ENCODE results near the gene YPEL2.

YPEL2 gene

GRCh38 chr17:59347975-59348391 is 16.5 kb downstream of the YPEL2 start:
- H3K27ac ChIP-seq (ENCODE audit: low read depth, low read length) = no peak overlapping the region
- no peaks in the 10 kb centered on the region for H3K79me2 ChIP-seq (ENCODE audit: insufficient read depth, low read length)
- no peaks in the 10 kb centered on the region for H3K27me3 ChIP-seq (ENCODE audit: low read length)
- no peak overlapping the region for H3K4me3 ChIP-seq (ENCODE audit: insufficient read depth, low read length, poor library complexity, severe bottlenecking)
- TF ChIP-seq CTCF (IDR thresholded peaks at IDR 0.05; ENCODE audit: insufficient read depth, low read length, poor library complexity, severe bottlenecking) = no peak
- H4K20me1 ChIP-seq (ENCODE audit: low read depth, low read length) = no peaks in the 10 kb centered on the region
- H3K9ac ChIP-seq (ENCODE audit: low read length) = no peak overlapping the region
- no peak overlapping the region for H3K4me2 ChIP-seq (ENCODE audit: low read depth, low read length, poor library complexity, severe bottlenecking)
- H3K9me2 ChIP-seq (replicated peaks; ENCODE audit: insufficient read depth, low read length) = no peaks in the 10 kb centered on the region
- no peaks in the 10 kb centered on the region for H3K9me3 ChIP-seq (ENCODE audit: insufficient read depth, low read length)
- H3F3A ChIP-seq (ENCODE audit: insufficient read depth) = no peaks in the 10 kb centered on the region
- no peak overlapping the region for H2AFZ ChIP-seq (ENCODE audit: low read depth, low read length, severe bottlenecking)
- H3K36me3 ChIP-seq (ENCODE audit: low read length) = no peaks in the 10 kb centered on the region

- Histone ChIP-seq H3K4me2 (ENCODE audit: low read depth, low read length, poor library complexity, severe bottlenecking) (no peak overlapping the region), H3K4me3 (ENCODE audit: insufficient read depth, low read length, poor library complexity, severe bottlenecking) (no peak overlapping the region), H3K79me2 (ENCODE audit: insufficient read depth, low read length) (no peaks in the 10 kb centered on the region), H2AFZ (ENCODE audit: low read depth, low read length, severe bottlenecking) (no peak overlapping the region), H3K27me3 (ENCODE audit: low read length) (no peaks in the 10 kb centered on the region), H4K20me1 (ENCODE audit: low read depth, low read length) (no peaks in the 10 kb centered on the region), H3F3A (ENCODE audit: insufficient read depth) (no peaks in the 10 kb centered on the region), H3K36me3 (ENCODE audit: low read length) (no peaks in the 10 kb centered on the region), H3K9me3 (ENCODE audit: insufficient read depth, low read length) (no peaks in the 10 kb centered on the region), H3K9ac (ENCODE audit: low read length) (no peak overlapping the region), H3K9me2 (replicated peaks; ENCODE audit: insufficient read depth, low read length) (no peaks in the 10 kb centered on the region), H3K27ac (ENCODE audit: low read depth, low read length) (no peak overlapping the region)
- TF ChIP-seq CTCF (IDR thresholded peaks at IDR 0.05; ENCODE audit: insufficient read depth, low read length, poor library complexity, severe bottlenecking) = no peak
Observed at GRCh38 chr17:59349178-59349577, 17.7 kb downstream of the YPEL2 start.

GRCh38 chr17:59353106-59353854 is 21.8 kb downstream of the YPEL2 start:
- Histone ChIP-seq H3K9ac (ENCODE audit: low read length) (no peak overlapping the region), H3F3A (ENCODE audit: insufficient read depth) (no peaks in the 10 kb centered on the region), H3K79me2 (ENCODE audit: insufficient read depth, low read length) (no peaks in the 10 kb centered on the region), H3K9me3 (ENCODE audit: insufficient read depth, low read length) (no peaks in the 10 kb centered on the region), H3K4me3 (ENCODE audit: insufficient read depth, low read length, poor library complexity, severe bottlenecking) (no peak overlapping the region), H3K27me3 (ENCODE audit: low read length) (no peaks in the 10 kb centered on the region), H3K9me2 (replicated peaks; ENCODE audit: insufficient read depth, low read length) (no peaks in the 10 kb centered on the region), H2AFZ (ENCODE audit: low read depth, low read length, severe bottlenecking) (no peak overlapping the region), H3K36me3 (ENCODE audit: low read length) (no peaks in the 10 kb centered on the region), H3K27ac (ENCODE audit: low read depth, low read length) (no peak overlapping the region), H3K4me2 (ENCODE audit: low read depth, low read length, poor library complexity, severe bottlenecking) (no peak overlapping the region), H4K20me1 (ENCODE audit: low read depth, low read length) (no peaks in the 10 kb centered on the region)
- TF ChIP-seq EZH2phosphoT487 (conservative IDR thresholded peaks at IDR 0.05; ENCODE audit: low read length) (no peak), CTCF (IDR thresholded peaks at IDR 0.05; ENCODE audit: insufficient read depth, low read length, poor library complexity, severe bottlenecking) (no peak)

All from SU-DHL-6 (cell line).